Immature natural killer cell (primary cell): Measurements from ENCODE around the gene SLC30A3. TPM values are rescaled to one million over a fixed set of nuclear protein-coding genes. Genes with fewer than 3 reads are reported as not detected.
A peak's percentile ranks its signal among the peaks of the same experiment; 100 is the strongest.

Experiments
- DNase-seq, 3 donors: peaks; one replicate each; pipeline ENCODE4 v3.0.0; 2022; ENCODE audit warnings: mixed read lengths in 1 of 3
- H3K27ac Mint-ChIP-seq, 6 donors: one replicate each; pipeline ENCODE4 v1.8.0; 2020; ENCODE audit warnings: mixed read lengths in 6 of 6, mild to moderate bottlenecking in 5 of 6, inconsistent platforms in 4 of 6, moderate library complexity in 3 of 6
- H3K27me3 Mint-ChIP-seq, 3 donors: one replicate each; pipeline ENCODE4 v1.8.0; 2020 to 2021; ENCODE audit warnings: low read depth in 3 of 3, mild to moderate bottlenecking in 3 of 3, mixed read lengths in 3 of 3, moderate library complexity in 3 of 3, inconsistent platforms in 1 of 3
- H3K36me3 Mint-ChIP-seq, 3 donors: one replicate each; pipeline ENCODE4 v1.8.0; 2020; ENCODE audit warnings: mixed read lengths in 3 of 3, inconsistent platforms in 2 of 3, mild to moderate bottlenecking in 2 of 3
- H3K4me1 Mint-ChIP-seq, 2 donors: one replicate each; pipeline ENCODE4 v1.8.0; 2020; ENCODE audit warnings: inconsistent platforms in 2 of 2, mild to moderate bottlenecking in 2 of 2, mixed read lengths in 2 of 2, moderate library complexity in 1 of 2
- H3K4me3 Mint-ChIP-seq, 5 donors: one replicate each; pipeline ENCODE4 v1.8.0; 2020; ENCODE audit warnings: mild to moderate bottlenecking in 5 of 5, mixed read lengths in 5 of 5, inconsistent platforms in 3 of 5, moderate library complexity in 3 of 5
- H3K9me3 Mint-ChIP-seq, 6 donors: one replicate each; pipeline ENCODE4 v1.8.0; 2020; ENCODE audit warnings: mild to moderate bottlenecking in 6 of 6, mixed read lengths in 6 of 6, inconsistent platforms in 4 of 6, moderate library complexity in 3 of 6
- polyA plus RNA-seq, 3 donors: library from polyadenylated mRNA; unstranded; fragments of 300-500 nt; fragmentation: Illumina TruSeq; gene quantifications; one replicate each; pipeline ENCODE4 v1.2.3, GENCODE V29; 2021

Gene SLC30A3
- polyA plus RNA-seq, 3 donors from 2014 or later: not detected

GRCh38 chr2:27209621-27210401, 53.0 kb downstream of the SLC30A3 start:
- Mint-ChIP-seq H3K4me3 (peak overlapping the region; percentile 30 to 68 (median 48)), H3K9me3 (peaks cover 0 to 1% (median 0%) of the 10 kb centered on the region in 6 donors), H3K27me3 (peaks cover 4 to 11% (median 9%) of the 10 kb centered on the region in 3 donors), H3K27ac (peak overlapping the region in 4 of 6 donors; percentile 7 to 84 (median 41)), H3K36me3 (peaks cover 13 to 17% (median 16%) of the 10 kb centered on the region in 3 donors), H3K4me1 (peaks cover 18 to 27% of the 10 kb centered on the region in 2 donors)
- no peak for DNase-seq

- no peak for DNase-seq
- peaks cover 13 to 20% (median 17%) of the 10 kb centered on the region in 3 donors for H3K36me3 Mint-ChIP-seq
- H3K9me3 Mint-ChIP-seq: peaks cover 0 to 1% (median 0%) of the 10 kb centered on the region in 6 donors
- H3K27ac Mint-ChIP-seq: peak overlapping the region in 1 of 6 donors; percentile 35
- H3K4me3 Mint-ChIP-seq: peak overlapping the region in 1 of 5 donors; percentile 12
- H3K27me3 Mint-ChIP-seq: peaks cover 4 to 11% (median 9%) of the 10 kb centered on the region in 3 donors
- peaks cover 16 to 24% of the 10 kb centered on the region in 2 donors for H3K4me1 Mint-ChIP-seq
These were observed 54.3 kb downstream of the SLC30A3 start for GRCh38 chr2:27208486-27209050.

- no peak overlapping the region for H3K27ac Mint-ChIP-seq
- peaks cover 4 to 10% of the 10 kb centered on the region in 2 donors for H3K4me1 Mint-ChIP-seq
- H3K4me3 Mint-ChIP-seq: no peak overlapping the region
- DNase-seq: no peak
- peaks cover 13 to 32% (median 26%) of the 10 kb centered on the region in 3 donors for H3K36me3 Mint-ChIP-seq
- peaks cover 2 to 5% (median 4%) of the 10 kb centered on the region in 3 donors for H3K27me3 Mint-ChIP-seq
- no peaks in the 10 kb centered on the region for H3K9me3 Mint-ChIP-seq
These were observed 56.5 kb downstream of the SLC30A3 start for GRCh38 chr2:27206346-27206745.

- DNase-seq: no peak
- H3K27me3 Mint-ChIP-seq: peaks cover 2 to 8% (median 4%) of the 10 kb centered on the region in 3 donors
- peak overlapping the region in 1 of 6 donors; percentile 60 for H3K27ac Mint-ChIP-seq
- H3K9me3 Mint-ChIP-seq: no peaks in the 10 kb centered on the region
- H3K36me3 Mint-ChIP-seq: peaks cover 13 to 32% (median 26%) of the 10 kb centered on the region in 3 donors
- peaks cover 0 to 6% of the 10 kb centered on the region in 2 donors for H3K4me1 Mint-ChIP-seq
- H3K4me3 Mint-ChIP-seq: no peak overlapping the region
These were observed 57.6 kb downstream of the SLC30A3 start for GRCh38 chr2:27205206-27205605.

GRCh38 chr2:27204566-27204965, 58.3 kb downstream of the SLC30A3 start:
- Mint-ChIP-seq H3K4me1 (peaks cover 0 to under 1% of the 10 kb centered on the region in 2 donors), H3K27me3 (peaks cover 2 to 8% (median 4%) of the 10 kb centered on the region in 3 donors), H3K27ac (no peak overlapping the region), H3K4me3 (no peak overlapping the region), H3K36me3 (peaks cover 13 to 36% (median 26%) of the 10 kb centered on the region in 3 donors), H3K9me3 (no peaks in the 10 kb centered on the region)
- no peak for DNase-seq

GRCh38 chr2:27203741-27204140, 59.1 kb downstream of the SLC30A3 start:
- peaks cover 2 to 8% (median 4%) of the 10 kb centered on the region in 3 donors for H3K27me3 Mint-ChIP-seq
- no peaks in the 10 kb centered on the region for H3K4me1 Mint-ChIP-seq
- H3K27ac Mint-ChIP-seq: no peak overlapping the region
- no peak for DNase-seq
- no peaks in the 10 kb centered on the region for H3K9me3 Mint-ChIP-seq
- no peak overlapping the region for H3K4me3 Mint-ChIP-seq
- H3K36me3 Mint-ChIP-seq: peaks cover 13 to 37% (median 26%) of the 10 kb centered on the region in 3 donors

Other genes starting within 250 kb of the SLC30A3 start
- 10 to 100 TPM; 16.6 to 48.3 (median 17.6) TPM for gene TMEM214, start 230.1 kb downstream of the SLC30A3 start, polyA plus RNA-seq
- gene AGBL5, start 211.4 kb downstream of the SLC30A3 start, polyA plus RNA-seq: 10 to 100 TPM in 1 of 3 donors, 1 to 10 TPM in 2; 7.7 to 10.2 (median 8.9) TPM
- gene OST4, start 191.4 kb downstream of the SLC30A3 start, polyA plus RNA-seq: 100 to 1,000 TPM; 677 to 899 (median 681) TPM
- 1 to 10 TPM in 1 of 3 donors, under 1 TPM in 2; 0.80 to 1.3 (median 0.92) TPM for gene EMILIN1, start 184.4 kb downstream of the SLC30A3 start, polyA plus RNA-seq
- 1 to 10 TPM; 7.0 to 9.5 (median 8.4) TPM for gene KHK, start 176.3 kb downstream of the SLC30A3 start, polyA plus RNA-seq
- not detected for gene CGREF1, start 143.9 kb downstream of the SLC30A3 start, polyA plus RNA-seq
- gene ABHD1, start 139.2 kb downstream of the SLC30A3 start, polyA plus RNA-seq: 1 to 10 TPM in 2 of 3 donors, under 1 TPM in 1; 0.38 to 5.5 (median 1.5) TPM
- 100 to 1,000 TPM in 1 of 3 donors, 10 to 100 TPM in 2; 90.9 to 105 (median 94.2) TPM for gene PREB, start 128.4 kb downstream of the SLC30A3 start, polyA plus RNA-seq
- gene PRR30, start 123.6 kb downstream of the SLC30A3 start, polyA plus RNA-seq: not detected
- not detected for gene TCF23, start 114.0 kb downstream of the SLC30A3 start, polyA plus RNA-seq
- 100 to 1,000 TPM; 264 to 391 (median 388) TPM for gene ATRAID, start 51.0 kb downstream of the SLC30A3 start, polyA plus RNA-seq
- 10 to 100 TPM in 2 of 3 donors, 1 to 10 TPM in 1; 5.3 to 15.1 (median 11.5) TPM for gene SLC5A6, start 50.8 kb downstream of the SLC30A3 start, polyA plus RNA-seq
- gene CAD, start 45.7 kb downstream of the SLC30A3 start, polyA plus RNA-seq: 10 to 100 TPM in 1 of 3 donors, 1 to 10 TPM in 2; 6.9 to 17.8 (median 8.5) TPM
- gene DNAJC5G, start 12.4 kb upstream of the SLC30A3 start, polyA plus RNA-seq: not detected
- gene TRIM54, start 19.4 kb upstream of the SLC30A3 start, polyA plus RNA-seq: under 1 TPM; 0.12 to 0.49 (median 0.48) TPM
- under 1 TPM in 1 of 3 donors, not detected in 2; 0.66 TPM for gene UCN, start 45.4 kb upstream of the SLC30A3 start, polyA plus RNA-seq
- 100 to 1,000 TPM; 101 to 276 (median 130) TPM for gene MPV17, start 60.0 kb upstream of the SLC30A3 start, polyA plus RNA-seq
- gene GTF3C2, start 93.7 kb upstream of the SLC30A3 start, polyA plus RNA-seq: 10 to 100 TPM; 22.1 to 43.7 (median 34.7) TPM
- gene EIF2B4, start 107.3 kb upstream of the SLC30A3 start, polyA plus RNA-seq: 10 to 100 TPM; 21.3 to 33.1 (median 24.7) TPM
- gene SNX17, start 107.6 kb upstream of the SLC30A3 start, polyA plus RNA-seq: 100 to 1,000 TPM; 236 to 321 (median 261) TPM
- gene ZNF513, start 117.7 kb upstream of the SLC30A3 start, polyA plus RNA-seq: 1 to 10 TPM; 2.2 to 6.3 (median 2.7) TPM
- 100 to 1,000 TPM in 2 of 3 donors, 10 to 100 TPM in 1; 71.3 to 116 (median 104) TPM for gene PPM1G, start 146.5 kb upstream of the SLC30A3 start, polyA plus RNA-seq
- 100 to 1,000 TPM in 2 of 3 donors, 10 to 100 TPM in 1; 85.7 to 154 (median 147) TPM for gene NRBP1, start 165.6 kb upstream of the SLC30A3 start, polyA plus RNA-seq
- gene KRTCAP3, start 179.3 kb upstream of the SLC30A3 start, polyA plus RNA-seq: under 1 TPM in 1 of 3 donors, not detected in 2; 0.63 TPM
- 1 to 10 TPM in 2 of 3 donors, under 1 TPM in 1; 0.76 to 8.4 (median 3.1) TPM for gene IFT172, start 226.7 kb upstream of the SLC30A3 start, polyA plus RNA-seq
- not detected for gene FNDC4, start 232.2 kb upstream of the SLC30A3 start, polyA plus RNA-seq
- gene GCKR, start 233.8 kb upstream of the SLC30A3 start, polyA plus RNA-seq: not detected